ENCODE measurements around the gene TOX3.

TOX3 gene

GRCh38 chr16:52547004-52547833 is at the start of gene TOX3:
Gene TOX3, minus strand, starts transcription at chr16:52547143. Its CDS starts 420 bp downstream, at chr16:52546723.
- DNase-seq: no peak

DNA sequence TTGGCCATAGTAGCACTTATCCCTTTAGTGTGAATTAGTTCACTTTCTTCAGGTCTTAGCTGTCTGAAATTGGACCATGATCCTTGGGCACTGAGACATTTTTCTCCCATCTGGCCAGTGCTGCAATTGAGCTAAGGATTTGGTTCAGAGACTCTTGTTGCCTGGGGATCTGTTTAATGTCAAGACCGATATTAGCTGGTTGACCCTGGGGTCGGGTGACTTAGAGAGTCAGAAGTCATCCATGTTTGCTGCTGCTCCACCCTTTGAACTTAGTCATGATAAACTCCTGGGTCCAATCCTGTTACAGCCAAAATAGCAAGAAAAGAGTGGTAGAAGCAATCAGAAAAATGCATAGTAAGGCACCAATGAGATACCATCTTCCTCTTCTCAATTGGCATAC is 45.8 kb upstream of the TOX3 start:
- DNase-seq: no peak

- no peak for DNase-seq
These were observed 45.1 kb upstream of the TOX3 start for GRCh38 chr16:52591934-52592592.

- no peak for DNase-seq
These were observed 44.5 kb upstream of the TOX3 start for GRCh38 chr16:52591471-52591870.

DNA sequence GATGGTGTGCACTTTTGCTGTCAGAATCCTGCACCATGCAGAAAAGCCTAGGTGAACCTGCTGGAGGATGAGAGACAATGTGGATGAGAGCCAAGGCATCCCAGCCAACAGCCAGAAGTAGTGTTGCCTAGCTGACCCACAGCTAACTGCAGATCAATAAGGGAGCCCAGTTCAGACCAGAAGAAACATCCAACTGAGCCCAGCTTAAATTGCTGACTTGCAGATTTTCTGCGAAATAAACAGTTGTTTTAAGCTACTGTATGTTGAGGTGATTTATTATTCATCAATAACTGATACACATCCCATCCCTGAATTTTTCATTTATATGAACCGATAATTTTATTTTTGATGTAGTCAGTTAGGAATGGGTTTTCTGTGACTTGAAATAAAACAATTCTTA is 39.2 kb upstream of the TOX3 start:
- DNase-seq: no peak

DNA sequence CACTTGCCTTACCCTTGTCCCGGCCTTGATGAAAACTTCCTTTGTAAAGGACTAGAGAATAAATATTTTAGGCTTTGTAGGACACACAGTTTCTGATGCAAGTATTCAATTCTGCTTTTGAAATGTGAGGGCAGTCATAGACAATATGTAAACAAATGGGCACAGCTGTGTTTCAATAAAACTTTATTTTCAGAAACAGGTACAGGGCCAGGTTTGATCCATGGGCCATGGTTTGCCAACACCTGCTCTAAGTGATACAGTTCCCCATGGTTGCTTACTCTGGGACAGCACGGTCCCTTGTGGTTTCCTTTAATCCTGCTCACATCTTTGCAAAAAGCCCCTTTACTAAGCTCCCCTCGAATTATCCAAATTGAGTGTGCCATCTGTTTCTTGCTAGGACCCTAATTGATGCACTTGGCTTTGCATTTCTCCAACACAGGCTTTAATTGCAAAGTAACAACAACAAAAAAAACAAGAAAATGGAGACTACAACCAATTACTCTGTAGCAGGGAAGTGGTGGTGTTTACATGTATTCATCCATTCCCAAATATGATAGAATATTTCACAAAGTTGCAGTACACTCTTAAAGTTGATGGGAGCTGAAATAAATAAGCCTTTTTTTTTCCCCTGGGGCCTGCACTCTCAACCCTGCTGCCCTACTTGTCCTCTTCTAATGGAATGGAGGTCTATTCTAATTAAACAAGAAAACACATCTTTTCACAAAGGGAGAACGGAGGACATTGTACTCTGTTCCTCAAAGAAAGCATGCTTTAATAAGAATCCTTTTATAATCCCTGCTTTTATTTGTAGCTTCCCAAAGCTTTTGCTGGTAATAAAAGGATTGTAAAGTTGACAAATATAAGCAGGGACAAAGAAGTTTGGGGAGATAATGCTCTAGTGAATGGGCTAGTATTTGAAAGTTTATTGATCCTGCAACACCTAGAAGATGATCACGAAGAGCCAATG is 37.7 kb upstream of the TOX3 start:
- no peak for DNase-seq

DNA sequence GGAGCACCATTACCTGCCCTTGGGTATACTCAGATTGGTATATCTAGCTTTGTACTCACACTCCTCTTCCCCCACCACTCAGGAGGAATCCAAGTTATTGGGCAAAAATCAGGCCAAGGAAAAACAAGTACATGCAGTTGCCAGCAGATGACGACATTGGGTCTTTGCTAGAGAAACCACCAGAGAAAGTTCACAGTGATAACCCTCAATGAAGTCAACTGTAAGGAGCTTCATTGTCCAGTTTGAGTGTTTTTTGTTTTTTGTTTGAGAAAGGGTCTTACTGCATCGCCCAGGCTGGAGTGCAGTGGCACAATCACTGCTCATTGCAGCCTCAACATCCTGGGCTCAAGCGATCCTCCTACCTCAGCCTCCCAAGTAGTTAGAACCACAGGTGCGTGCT is 34.6 kb upstream of the TOX3 start:
- DNase-seq: no peak

DNA sequence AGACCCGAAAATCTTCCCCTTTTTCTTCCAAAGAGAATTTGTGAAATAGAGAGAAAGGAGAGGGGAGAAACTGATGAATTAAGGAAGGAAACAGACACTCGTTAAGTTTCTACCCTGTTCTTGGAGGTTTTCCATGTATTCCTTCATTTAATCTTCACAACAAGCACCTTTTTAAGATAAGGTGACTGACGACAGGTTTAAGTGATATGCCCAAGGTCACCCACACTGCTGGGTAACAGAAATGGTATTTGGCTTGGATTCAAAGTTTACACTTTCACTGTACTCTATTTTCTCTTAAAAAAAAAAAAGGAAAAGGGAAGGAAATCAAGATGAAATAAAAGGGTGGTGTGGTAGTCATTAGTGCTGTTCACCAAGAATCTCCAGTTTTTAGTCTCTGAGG is 33.5 kb upstream of the TOX3 start:
- DNase-seq: no peak

- DNase-seq: no peak
These were observed 32.0 kb upstream of the TOX3 start for GRCh38 chr16:52578829-52579498.

- no peak for DNase-seq
These were observed 31.3 kb upstream of the TOX3 start for GRCh38 chr16:52578007-52578828.

- DNase-seq: no peak
These were observed 30.3 kb upstream of the TOX3 start for GRCh38 chr16:52577130-52577706.

- DNase-seq: no peak
These were observed 26.7 kb upstream of the TOX3 start for GRCh38 chr16:52573365-52574299.

GRCh38 chr16:52572656-52573055 is 25.7 kb upstream of the TOX3 start:
- no peak for DNase-seq

GRCh38 chr16:52570495-52571091 is 23.6 kb upstream of the TOX3 start:
- DNase-seq: no peak

GRCh38 chr16:52569701-52570100 is 22.8 kb upstream of the TOX3 start:
- no peak for DNase-seq

DNA sequence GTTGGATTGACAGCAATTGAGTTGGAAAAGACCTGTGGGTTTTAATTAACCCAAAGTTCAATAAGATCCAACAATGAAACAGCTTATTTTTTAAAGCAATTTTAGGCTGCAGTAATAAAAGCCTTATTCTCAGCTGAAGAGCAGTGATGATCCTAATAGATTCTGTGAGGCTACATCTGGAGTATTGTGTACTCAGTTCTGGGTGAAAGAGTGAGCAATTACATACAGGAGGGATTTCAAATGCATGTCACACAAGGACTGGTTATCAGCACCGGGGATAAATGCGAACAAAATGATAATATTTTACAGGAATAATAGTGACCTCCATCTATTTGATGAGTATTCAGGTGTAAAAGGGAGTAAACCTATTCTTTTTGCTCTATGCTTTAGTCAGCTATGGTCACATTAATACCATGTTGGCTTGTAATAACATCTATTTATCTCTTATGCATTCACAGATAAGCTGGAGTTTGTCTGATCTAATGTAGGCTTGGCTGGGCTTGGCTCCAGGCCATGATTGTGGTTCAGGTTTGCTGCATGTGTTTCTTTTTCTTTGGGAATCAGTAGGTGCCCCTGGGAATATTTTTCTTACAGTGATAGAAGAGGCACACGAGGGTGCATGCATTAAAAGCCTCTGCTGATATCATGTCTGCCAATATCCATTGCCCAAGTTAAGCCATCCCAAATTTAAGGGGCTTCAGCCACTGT is 22.2 kb upstream of the TOX3 start:
- DNase-seq: no peak

GRCh38 chr16:52568495-52568894 is 21.6 kb upstream of the TOX3 start:
- no peak for DNase-seq

- DNase-seq: no peak
These were observed 20.2 kb upstream of the TOX3 start for GRCh38 chr16:52567193-52567592.
